ENCODE results near the gene OVOL2. TPM values are rescaled to one million over a fixed set of nuclear protein-coding genes. Genes with fewer than 3 reads are reported as not detected.

OVOL2 gene
- polyA plus RNA-seq, 1 of the 3 experiments (the other 2 are of a cell fraction), result not detected

DNA sequence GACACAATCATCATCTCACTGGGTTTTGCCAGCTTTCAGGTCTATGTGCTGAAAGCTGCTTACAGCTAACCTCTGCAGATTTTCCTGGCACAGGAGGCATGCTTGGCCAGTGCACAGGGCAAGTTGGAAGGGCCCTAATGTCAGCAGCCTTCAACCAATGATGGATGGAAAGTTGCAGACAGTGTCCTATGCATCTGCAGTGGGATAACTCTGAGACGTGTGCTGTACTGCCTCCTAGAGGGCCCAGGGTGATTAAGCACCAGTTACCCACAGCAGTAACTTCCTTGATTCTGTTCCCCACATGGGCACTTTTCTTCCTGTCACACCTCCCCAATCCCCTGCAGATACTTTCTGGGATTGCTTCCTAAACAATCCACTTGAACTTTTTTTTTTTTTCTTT lies 38.6 kb downstream of the OVOL2 start:
- Histone ChIP-seq H3K9ac (no peak overlapping the region), H3K27ac (ENCODE audit: low read depth in 2 of 2, low read length in 1 of 2) (no peak overlapping the region), H2AFZ (ENCODE audit: low read depth) (no peak overlapping the region), H4K20me1 (ENCODE audit: insufficient read depth) (no peaks in the 10 kb centered on the region), H3K4me3 (ENCODE audit: low read depth in 2 of 2, low read length in 1 of 2) (no peak overlapping the region), H3K79me2 (ENCODE audit: insufficient read depth) (no peaks in the 10 kb centered on the region), H3K9me3 (no peaks in the 10 kb centered on the region), H3K9me2 (no peaks in the 10 kb centered on the region), H3K4me1 (ENCODE audit: control insufficient read depth in 1 of 2, insufficient read depth in 2 of 2, low read depth in 1 of 2, low read length in 1 of 2) (no peaks in the 10 kb centered on the region), H3F3A (replicated peaks; ENCODE audit: insufficient read depth) (no peaks in the 10 kb centered on the region), H3K36me3 (replicated peaks in 1 of 2; ENCODE audit: control insufficient read depth in 1 of 2, insufficient read depth in 2 of 2, low read length in 1 of 2) (no peaks in the 10 kb centered on the region), H3K27me3 (ENCODE audit: insufficient read depth) (no peaks in the 10 kb centered on the region), H3K4me2 (no peak overlapping the region)
- peak; percentile 41 for DNase-seq
- TF ChIP-seq FOSL2 (IDR thresholded peaks at IDR 0.05; ENCODE audit: borderline replicate concordance, low read depth), result no peak
- TF ChIP-seq, protein P1, sequence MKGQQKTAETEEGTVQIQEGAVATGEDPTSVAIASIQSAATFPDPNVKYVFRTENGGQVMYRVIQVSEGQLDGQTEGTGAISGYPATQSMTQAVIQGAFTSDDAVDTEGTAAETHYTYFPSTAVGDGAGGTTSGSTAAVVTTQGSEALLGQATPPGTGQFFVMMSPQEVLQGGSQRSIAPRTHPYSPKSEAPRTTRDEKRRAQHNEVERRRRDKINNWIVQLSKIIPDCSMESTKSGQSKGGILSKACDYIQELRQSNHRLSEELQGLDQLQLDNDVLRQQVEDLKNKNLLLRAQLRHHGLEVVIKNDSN (IDR thresholded peaks at IDR 0.05; ENCODE audit: borderline replicate concordance, low read depth), result no peak
- TF ChIP-seq RAD21 (IDR thresholded peaks at IDR 0.05; ENCODE audit: low read length), result peak; percentile 19
- TF ChIP-seq, protein P2, sequence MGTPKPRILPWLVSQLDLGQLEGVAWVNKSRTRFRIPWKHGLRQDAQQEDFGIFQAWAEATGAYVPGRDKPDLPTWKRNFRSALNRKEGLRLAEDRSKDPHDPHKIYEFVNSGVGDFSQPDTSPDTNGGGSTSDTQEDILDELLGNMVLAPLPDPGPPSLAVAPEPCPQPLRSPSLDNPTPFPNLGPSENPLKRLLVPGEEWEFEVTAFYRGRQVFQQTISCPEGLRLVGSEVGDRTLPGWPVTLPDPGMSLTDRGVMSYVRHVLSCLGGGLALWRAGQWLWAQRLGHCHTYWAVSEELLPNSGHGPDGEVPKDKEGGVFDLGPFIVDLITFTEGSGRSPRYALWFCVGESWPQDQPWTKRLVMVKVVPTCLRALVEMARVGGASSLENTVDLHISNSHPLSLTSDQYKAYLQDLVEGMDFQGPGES (IDR thresholded peaks at IDR 0.05; ENCODE audit: low read depth, low read length), result no peak
- no peak for TF ChIP-seq NRF1 (IDR thresholded peaks at IDR 0.05; ENCODE audit: low read depth, low read length)
- TF ChIP-seq MEF2A (IDR thresholded peaks at IDR 0.05; ENCODE audit: borderline replicate concordance, low read depth), result no peak
- TF ChIP-seq, protein P3, sequence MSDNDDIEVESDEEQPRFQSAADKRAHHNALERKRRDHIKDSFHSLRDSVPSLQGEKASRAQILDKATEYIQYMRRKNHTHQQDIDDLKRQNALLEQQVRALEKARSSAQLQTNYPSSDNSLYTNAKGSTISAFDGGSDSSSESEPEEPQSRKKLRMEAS (IDR thresholded peaks at IDR 0.05; ENCODE audit: low read depth), result no peak
- no peak for TF ChIP-seq CHD2 (IDR thresholded peaks at IDR 0.05; ENCODE audit: low read length, partially characterized antibody)
- TF ChIP-seq, protein P4, sequence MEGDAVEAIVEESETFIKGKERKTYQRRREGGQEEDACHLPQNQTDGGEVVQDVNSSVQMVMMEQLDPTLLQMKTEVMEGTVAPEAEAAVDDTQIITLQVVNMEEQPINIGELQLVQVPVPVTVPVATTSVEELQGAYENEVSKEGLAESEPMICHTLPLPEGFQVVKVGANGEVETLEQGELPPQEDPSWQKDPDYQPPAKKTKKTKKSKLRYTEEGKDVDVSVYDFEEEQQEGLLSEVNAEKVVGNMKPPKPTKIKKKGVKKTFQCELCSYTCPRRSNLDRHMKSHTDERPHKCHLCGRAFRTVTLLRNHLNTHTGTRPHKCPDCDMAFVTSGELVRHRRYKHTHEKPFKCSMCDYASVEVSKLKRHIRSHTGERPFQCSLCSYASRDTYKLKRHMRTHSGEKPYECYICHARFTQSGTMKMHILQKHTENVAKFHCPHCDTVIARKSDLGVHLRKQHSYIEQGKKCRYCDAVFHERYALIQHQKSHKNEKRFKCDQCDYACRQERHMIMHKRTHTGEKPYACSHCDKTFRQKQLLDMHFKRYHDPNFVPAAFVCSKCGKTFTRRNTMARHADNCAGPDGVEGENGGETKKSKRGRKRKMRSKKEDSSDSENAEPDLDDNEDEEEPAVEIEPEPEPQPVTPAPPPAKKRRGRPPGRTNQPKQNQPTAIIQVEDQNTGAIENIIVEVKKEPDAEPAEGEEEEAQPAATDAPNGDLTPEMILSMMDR (IDR thresholded peaks at IDR 0.05), result peak; percentile 37
- TF ChIP-seq, protein P5, sequence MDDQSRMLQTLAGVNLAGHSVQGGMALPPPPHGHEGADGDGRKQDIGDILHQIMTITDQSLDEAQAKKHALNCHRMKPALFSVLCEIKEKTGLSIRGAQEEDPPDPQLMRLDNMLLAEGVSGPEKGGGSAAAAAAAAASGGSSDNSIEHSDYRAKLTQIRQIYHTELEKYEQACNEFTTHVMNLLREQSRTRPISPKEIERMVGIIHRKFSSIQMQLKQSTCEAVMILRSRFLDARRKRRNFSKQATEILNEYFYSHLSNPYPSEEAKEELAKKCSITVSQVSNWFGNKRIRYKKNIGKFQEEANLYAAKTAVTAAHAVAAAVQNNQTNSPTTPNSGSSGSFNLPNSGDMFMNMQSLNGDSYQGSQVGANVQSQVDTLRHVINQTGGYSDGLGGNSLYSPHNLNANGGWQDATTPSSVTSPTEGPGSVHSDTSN (IDR thresholded peaks at IDR 0.05), result no peak
- TF ChIP-seq JUND (IDR thresholded peaks at IDR 0.05), result no peak
- TF ChIP-seq TCF12 (IDR thresholded peaks at IDR 0.05), result no peak
- TF ChIP-seq, protein P6, sequence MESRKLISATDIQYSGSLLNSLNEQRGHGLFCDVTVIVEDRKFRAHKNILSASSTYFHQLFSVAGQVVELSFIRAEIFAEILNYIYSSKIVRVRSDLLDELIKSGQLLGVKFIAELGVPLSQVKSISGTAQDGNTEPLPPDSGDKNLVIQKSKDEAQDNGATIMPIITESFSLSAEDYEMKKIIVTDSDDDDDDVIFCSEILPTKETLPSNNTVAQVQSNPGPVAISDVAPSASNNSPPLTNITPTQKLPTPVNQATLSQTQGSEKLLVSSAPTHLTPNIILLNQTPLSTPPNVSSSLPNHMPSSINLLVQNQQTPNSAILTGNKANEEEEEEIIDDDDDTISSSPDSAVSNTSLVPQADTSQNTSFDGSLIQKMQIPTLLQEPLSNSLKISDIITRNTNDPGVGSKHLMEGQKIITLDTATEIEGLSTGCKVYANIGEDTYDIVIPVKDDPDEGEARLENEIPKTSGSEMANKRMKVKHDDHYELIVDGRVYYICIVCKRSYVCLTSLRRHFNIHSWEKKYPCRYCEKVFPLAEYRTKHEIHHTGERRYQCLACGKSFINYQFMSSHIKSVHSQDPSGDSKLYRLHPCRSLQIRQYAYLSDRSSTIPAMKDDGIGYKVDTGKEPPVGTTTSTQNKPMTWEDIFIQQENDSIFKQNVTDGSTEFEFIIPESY (IDR thresholded peaks at IDR 0.05; ENCODE audit: borderline replicate concordance, low read depth), result no peak
- TF ChIP-seq RCOR1 (IDR thresholded peaks at IDR 0.05; ENCODE audit: low read length), result no peak
- no peak for TF ChIP-seq FOXJ3 (CRISPR knock-in tag; IDR thresholded peaks at IDR 0.05)
- no peak for TF ChIP-seq NFIC (IDR thresholded peaks at IDR 0.05; ENCODE audit: borderline replicate concordance)
- ChIA-PET POLR2A (no interaction called here), CTCF (no interaction called here)
- 13% methylated on average over 1 of the region's 1 CpG for WGBS (ENCODE audit: low lambda C conversion rate)
